Neural progenitor cell (in vitro differentiated cells): ENCODE results near the gene SLC7A1.

Source experiments
- CTCF ChIP-seq: fragments of 200-600 bp; sonication (generic); IDR thresholded peaks from 2 replicates; pipeline ENCODE4 v1.5.1; 2017; ENCODE audit warnings: antibody characterized with exemption, mild to moderate bottlenecking
- EZH2phosphoT487 ChIP-seq: fragments of 200-600 bp; sonication (generic); IDR thresholded peaks from 2 replicates; pipeline ENCODE4 v1.6.1; 2017; ENCODE audit warnings: antibody characterized with exemption

- TF ChIP-seq CTCF (no peak), EZH2phosphoT487 (no peak)
Observed at GRCh38 chr13:29579094-29579493, 16.4 kb downstream of the SLC7A1 start.
